ENCODE results near the gene HCN2.

The HCN2 gene

GRCh38 chr19:658916-659839 lies 69.5 kb downstream of the HCN2 start:
- DNase-seq, result no peak

DNA sequence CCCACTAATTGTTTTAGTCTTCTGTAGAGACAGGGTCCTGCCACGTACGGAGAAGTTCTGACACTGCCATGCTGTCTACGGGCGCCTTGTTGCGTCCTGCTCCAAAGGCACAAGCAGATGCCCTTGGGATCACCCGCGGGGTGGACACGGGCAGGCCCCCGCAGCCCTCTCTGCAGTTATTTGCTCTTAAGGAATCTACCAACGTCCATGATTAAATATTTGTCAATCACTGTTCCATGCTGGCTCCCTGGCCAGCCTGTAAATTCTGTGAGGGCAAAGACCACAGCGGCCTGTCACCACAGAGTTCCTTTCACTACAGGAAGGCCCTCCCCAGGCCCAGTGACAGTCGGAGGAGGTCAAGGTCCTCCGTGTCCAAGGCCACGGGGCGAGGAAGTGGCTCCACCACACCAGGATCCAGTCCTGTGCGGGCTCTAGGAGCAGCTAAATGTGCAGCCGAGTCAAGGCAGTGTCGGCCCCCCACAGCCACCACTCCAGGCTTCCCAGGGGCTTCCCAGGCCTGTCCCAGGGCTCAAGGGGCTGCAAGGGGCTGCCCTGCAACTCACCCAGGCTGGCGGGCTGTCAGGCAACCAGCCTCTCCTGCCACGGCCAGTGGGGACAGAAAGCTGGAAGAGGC lies 71.2 kb downstream of the HCN2 start:
- DNase-seq, result no peak

GRCh38 chr19:661427-662196 lies 71.9 kb downstream of the HCN2 start:
- peak; percentile 73 for DNase-seq

DNA sequence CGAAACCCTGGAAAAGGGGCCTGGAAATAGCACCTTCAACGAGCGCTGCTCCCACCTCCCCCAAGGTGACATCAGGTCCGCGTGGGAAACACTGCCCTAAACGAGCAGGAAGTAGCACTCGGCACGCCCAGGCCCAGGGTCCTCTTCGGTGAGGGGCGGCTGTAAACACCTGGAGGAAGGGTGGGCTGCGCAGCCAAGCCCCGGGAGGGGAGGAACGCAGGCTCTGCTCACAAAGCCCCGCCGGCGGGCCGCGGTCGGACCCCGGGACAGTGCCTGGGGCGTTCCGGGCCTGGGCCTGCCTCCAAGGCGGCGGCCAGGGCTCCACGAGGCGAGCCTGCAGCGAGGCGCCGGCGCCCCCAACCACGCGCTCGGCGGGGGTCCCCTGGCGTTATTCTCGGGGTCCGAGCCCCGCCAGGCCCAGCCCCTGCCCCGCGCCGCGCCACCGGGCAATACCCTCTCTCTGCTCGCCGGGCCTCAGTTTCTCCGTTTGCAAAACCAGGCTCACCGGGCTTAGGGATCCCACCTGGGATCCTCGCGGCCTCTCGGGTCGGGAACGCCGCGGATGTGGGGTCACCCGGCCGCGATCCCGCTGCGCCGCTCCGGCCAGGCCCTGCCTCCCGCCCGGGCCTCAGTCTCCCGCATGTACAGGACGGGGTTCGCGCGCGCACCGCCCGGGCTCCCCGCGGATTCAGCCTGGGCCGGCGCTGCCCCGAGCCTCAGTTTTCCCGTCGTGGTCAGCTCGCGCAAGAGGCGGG lies 72.7 kb downstream of the HCN2 start:
- DNase-seq, result peak; percentile 74

DNA sequence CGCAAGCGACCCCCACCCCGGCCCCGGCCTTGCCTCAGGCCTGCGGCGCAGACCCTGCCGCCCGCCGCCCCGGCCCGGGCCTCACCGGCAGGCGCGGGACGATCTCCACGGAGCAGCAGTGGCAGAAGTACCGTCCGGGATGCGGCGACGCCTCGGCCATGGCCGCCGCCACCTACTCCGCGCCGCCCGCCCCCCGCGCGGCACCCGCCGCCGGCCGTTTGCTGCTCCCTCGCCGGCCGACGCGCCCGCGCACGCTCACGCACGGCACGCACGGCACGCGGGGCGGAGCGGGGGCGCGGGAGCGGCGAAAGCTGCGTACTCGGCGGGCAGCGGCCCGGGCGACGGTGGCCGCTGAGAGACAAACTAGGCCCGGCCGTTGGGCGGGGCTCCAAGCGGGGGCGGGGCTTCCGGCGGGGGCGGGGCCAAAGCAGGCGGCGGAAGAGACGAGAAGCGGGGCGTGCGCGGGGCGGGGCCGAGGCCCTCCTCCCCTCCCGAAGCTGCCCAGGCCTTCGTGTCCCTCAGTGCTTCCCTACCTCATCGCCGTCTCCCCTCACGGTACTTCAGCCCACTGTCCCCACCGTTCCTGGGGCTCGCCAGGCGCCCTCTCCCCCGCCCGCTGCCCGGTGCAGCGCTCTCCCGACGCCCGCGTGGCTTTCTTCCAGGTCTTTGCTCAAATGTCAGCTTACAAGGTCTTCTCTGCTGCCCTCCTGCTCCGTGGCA lies 73.4 kb downstream of the HCN2 start, which contains the start of gene RNF126:
Gene RNF126 (minus strand): TSS at position 253 of the 720 bp plus-strand sequence. CDS start 93 bp downstream, at position 160.
- DNase-seq, result peak; percentile 95

DNA sequence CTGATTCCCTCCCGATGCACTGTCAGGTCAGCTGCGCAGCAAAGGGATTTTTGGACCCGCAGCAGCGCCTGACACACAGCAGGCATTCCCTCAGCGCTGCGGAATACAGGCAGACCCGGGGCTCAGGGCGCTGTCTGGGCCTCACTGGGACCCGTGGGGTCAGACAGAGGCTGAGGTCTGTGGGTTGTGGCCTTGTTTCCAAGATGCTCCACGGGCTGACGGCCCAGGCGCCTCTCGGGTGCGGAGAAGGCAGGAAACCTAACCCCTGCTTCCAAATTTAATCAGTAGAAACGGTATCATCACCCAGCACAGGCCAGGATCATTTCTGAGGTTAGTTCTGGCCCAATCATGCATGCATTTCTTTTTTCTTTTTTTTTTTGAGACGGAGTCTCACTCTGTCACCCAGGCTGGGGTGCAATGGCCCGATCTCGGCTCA lies 74.0 kb downstream of the HCN2 start:
- no peak for DNase-seq

DNA sequence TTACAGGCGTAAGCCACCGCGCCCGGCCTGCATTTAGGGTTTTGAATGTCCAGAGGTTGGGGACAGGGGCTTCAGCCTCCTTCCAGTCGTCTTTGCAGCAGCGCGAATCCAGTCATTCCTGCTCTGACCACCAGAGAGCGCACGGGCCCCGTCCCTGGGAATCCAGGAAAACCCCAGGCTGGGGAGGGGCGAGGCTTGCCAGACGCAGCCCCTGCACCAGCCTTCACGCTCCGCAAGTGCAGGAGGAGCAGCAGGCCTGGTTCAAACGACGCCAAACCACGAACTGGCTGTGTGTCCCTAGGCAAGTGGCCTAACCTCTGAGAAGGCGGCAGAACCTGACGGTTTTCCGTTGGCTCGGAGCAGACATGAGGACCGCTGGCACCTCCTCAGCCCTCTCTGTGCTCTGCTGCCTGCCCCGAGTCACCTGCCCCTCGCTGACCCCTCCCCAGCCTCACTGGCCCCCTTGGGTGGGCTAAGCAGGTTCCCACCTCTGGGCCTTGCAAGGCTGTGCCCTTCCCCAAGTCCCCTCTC lies 75.3 kb downstream of the HCN2 start:
- DNase-seq, result peak; percentile 82
